ENCODE results near the gene SYNJ2. TPM values are rescaled to one million over a fixed set of nuclear protein-coding genes. Genes with fewer than 3 reads are reported as not detected.

SYNJ2 gene
- total RNA-seq, 4 donors from 2014 or later: 6.6 to 15.6 (median 9.8) TPM

DNA sequence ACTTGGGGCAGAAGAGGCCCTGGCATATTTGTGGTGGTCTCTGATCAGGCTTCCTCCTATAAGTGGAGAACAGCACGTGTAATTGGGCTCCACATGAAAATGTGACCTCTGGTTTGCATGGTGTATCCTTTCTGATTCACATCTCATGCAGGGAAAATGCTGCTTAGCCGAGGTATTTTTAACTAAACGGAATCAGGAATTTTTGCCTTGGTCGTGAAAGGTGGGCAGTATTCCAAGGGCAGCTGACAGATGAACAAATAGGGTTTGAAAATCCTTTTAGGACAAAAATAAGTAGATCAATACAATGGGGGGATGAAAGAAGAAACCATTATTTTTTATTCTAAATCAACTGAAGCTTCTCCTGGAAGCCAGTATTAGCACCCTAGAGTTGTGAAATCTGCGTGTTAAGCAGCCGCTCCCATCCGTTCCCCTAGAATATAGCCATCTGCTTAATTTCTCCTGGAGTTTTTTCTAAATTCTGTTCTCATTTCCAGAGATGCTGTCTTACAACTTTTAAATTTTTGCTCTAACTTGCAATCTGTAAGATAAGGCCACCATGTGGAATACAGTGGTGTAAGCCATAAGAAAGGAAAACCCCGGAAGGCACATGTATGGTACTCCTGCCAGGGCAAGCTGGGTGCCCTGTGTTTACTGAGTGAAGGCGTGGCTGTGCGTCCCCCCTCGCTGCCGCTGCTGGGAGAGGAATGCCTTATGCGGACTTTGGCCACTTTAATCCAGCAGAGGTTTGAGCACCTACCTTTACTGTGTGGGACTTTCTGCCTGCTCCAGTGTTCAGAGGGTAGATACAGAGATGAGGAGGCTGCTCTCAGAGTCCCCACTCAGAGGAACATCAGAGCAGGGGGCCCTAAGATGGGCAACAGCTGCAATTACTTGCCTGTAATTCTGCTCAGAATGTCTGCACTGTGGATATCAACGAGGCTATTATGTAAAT is 52.4 kb downstream of the SYNJ2 start:
- Histone ChIP-seq H3K9me3 (no peaks in the 10 kb centered on the region), H3K27ac (peak overlapping the region in 2 of 4 donors; percentile 13 to 57), H3K4me1 (peaks cover 14 to 49% (median 34%) of the 10 kb centered on the region in 3 donors), H3K36me3 (peaks cover 0 to 35% (median 4%) of the 10 kb centered on the region in 3 donors), H3K27me3 (no peaks in the 10 kb centered on the region), H3K4me3 (no peak overlapping the region)
- no peak for TF ChIP-seq POLR2A (IDR thresholded peaks at IDR 0.05)
- TF ChIP-seq, protein P1, sequence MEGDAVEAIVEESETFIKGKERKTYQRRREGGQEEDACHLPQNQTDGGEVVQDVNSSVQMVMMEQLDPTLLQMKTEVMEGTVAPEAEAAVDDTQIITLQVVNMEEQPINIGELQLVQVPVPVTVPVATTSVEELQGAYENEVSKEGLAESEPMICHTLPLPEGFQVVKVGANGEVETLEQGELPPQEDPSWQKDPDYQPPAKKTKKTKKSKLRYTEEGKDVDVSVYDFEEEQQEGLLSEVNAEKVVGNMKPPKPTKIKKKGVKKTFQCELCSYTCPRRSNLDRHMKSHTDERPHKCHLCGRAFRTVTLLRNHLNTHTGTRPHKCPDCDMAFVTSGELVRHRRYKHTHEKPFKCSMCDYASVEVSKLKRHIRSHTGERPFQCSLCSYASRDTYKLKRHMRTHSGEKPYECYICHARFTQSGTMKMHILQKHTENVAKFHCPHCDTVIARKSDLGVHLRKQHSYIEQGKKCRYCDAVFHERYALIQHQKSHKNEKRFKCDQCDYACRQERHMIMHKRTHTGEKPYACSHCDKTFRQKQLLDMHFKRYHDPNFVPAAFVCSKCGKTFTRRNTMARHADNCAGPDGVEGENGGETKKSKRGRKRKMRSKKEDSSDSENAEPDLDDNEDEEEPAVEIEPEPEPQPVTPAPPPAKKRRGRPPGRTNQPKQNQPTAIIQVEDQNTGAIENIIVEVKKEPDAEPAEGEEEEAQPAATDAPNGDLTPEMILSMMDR (IDR thresholded peaks at IDR 0.05): no peak
- WGBS, 2 donors: 44 to 47% methylated on average over 14 of the region's 14 CpGs
- intact Hi-C loops (cut with DNase I): no loop called here
- DNase-seq: no peak

- no peaks in the 10 kb centered on the region for H3K9me3 ChIP-seq
- 97 to 98% methylated on average over 3 of the region's 3 CpGs for WGBS, 2 donors
- peaks cover 28 to 62% (median 46%) of the 10 kb centered on the region in 3 donors for H3K4me1 ChIP-seq
- no peak overlapping the region for H3K4me3 ChIP-seq
- no peak for TF ChIP-seq POLR2A (IDR thresholded peaks at IDR 0.05)
- TF ChIP-seq, protein P1 (IDR thresholded peaks at IDR 0.05): no peak
- peaks cover 0 to 27% (median 4%) of the 10 kb centered on the region in 3 donors for H3K36me3 ChIP-seq
- DNase-seq: no peak
- H3K27ac ChIP-seq: no peak overlapping the region
- intact Hi-C loops (cut with DNase I): no loop called here
- no peaks in the 10 kb centered on the region for H3K27me3 ChIP-seq
Observed at GRCh38 chr6:158036261-158036660, 54.6 kb downstream of the SYNJ2 start.

DNA sequence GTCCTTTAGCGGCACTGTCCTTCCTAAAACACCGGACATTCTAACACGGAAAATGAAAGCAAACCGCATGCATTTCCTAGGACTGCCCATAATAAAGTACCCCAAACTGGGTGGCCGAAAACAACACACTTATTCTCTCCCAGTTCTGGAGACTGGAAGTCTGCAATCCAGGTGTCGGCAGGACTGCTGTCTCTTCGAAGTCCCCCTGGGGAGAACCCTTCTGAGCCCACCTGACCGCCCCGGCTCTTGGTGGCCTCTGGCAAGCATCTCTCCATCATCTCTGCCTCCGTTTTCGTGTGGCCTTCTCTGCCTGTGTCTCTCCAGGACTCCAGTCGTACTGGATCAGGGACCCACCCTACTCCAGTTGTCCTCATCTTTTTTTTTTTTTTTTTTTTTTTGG is 55.4 kb downstream of the SYNJ2 start:
- peaks cover 0 to 27% (median 4%) of the 10 kb centered on the region in 3 donors for H3K36me3 ChIP-seq
- H3K4me1 ChIP-seq: peaks cover 24 to 62% (median 46%) of the 10 kb centered on the region in 3 donors
- no peak overlapping the region for H3K4me3 ChIP-seq
- TF ChIP-seq, protein P1 (IDR thresholded peaks at IDR 0.05): no peak
- TF ChIP-seq POLR2A (IDR thresholded peaks at IDR 0.05): no peak
- H3K9me3 ChIP-seq: no peaks in the 10 kb centered on the region
- 97% methylated on average over 12 of the region's 12 CpGs for WGBS, 2 donors
- no peaks in the 10 kb centered on the region for H3K27me3 ChIP-seq
- intact Hi-C loops (cut with DNase I): no loop called here
- no peak overlapping the region for H3K27ac ChIP-seq
- no peak for DNase-seq

DNA sequence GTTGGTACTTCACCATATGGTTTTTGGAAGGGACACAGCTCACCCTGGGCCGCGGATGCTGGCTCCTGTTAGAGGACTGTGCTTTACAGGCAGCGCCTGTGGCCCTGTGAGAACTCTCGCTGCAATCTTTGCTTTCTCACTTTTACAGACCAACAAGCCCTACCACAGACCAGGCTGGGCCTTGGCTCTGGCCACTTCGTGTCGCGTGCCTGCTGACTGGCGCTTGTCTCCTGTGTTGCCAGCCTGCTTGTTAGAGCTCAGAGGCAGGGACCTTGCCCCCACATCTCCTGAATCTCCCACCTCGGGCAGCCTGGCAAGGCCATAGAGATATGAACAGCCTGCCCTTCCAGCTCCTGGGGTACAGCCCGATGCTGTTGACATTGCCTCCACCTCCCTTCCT is 56.1 kb downstream of the SYNJ2 start:
- H3K36me3 ChIP-seq: peaks cover 0 to 21% (median 4%) of the 10 kb centered on the region in 3 donors
- H3K4me3 ChIP-seq: no peak overlapping the region
- 90 to 97% methylated on average over 9 of the region's 10 CpGs for WGBS, 2 donors
- peaks cover 28 to 62% (median 48%) of the 10 kb centered on the region in 3 donors for H3K4me1 ChIP-seq
- H3K27ac ChIP-seq: no peak overlapping the region
- intact Hi-C loops (cut with DNase I): no loop called here
- H3K27me3 ChIP-seq: no peaks in the 10 kb centered on the region
- no peaks in the 10 kb centered on the region for H3K9me3 ChIP-seq
- TF ChIP-seq, protein P1 (IDR thresholded peaks at IDR 0.05): no peak
- no peak for DNase-seq
